H9 (cell line): ENCODE measurements around the gene HLF. TPM values are rescaled to one million over a fixed set of nuclear protein-coding genes. Genes with fewer than 3 reads are reported as not detected.

Source experiments
- DNase-seq: peaks from one replicate; pipeline ENCODE4 v3.0.0-alpha.2; 2017
- H2AFZ ChIP-seq: one replicate; pipeline ENCODE4 v1.6.1; 2013; ENCODE audit warnings: mild to moderate bottlenecking, low read length, control low read depth, moderate library complexity
- H2AK5ac ChIP-seq: 2 replicates; pipeline ENCODE4 v1.6.1; 2013; ENCODE audit warnings: low read length, control low read depth, mixed read lengths; ENCODE audit not compliant: insufficient read length
- H2BK120ac ChIP-seq: one replicate; pipeline ENCODE4 v1.6.1; 2013; ENCODE audit warnings: low read depth, mild to moderate bottlenecking, low read length, control low read depth, inconsistent platforms; ENCODE audit not compliant: poor library complexity, severe bottlenecking
- H2BK12ac ChIP-seq: 2 replicates; pipeline ENCODE4 v1.6.1; 2013; ENCODE audit warnings: low read length, control low read depth, mixed read lengths, low read depth; ENCODE audit not compliant: insufficient read length
- H2BK15ac ChIP-seq: 2 replicates; pipeline ENCODE4 v1.6.1; 2013; ENCODE audit warnings: low read depth, low read length, control low read depth
- H2BK20ac ChIP-seq: one replicate; pipeline ENCODE4 v1.6.1; 2013; ENCODE audit warnings: low read depth, mild to moderate bottlenecking, low read length, control low read depth, inconsistent platforms; ENCODE audit not compliant: poor library complexity, severe bottlenecking
- H2BK5ac ChIP-seq: 2 replicates; pipeline ENCODE4 v1.6.1; 2013; ENCODE audit warnings: low read length, control low read depth, mixed read lengths; ENCODE audit not compliant: insufficient read length
- H3K14ac ChIP-seq: 2 replicates; pipeline ENCODE4 v1.6.1; 2013; ENCODE audit warnings: low read length, control low read depth; ENCODE audit not compliant: insufficient read depth
- H3K18ac ChIP-seq: 2 replicates; pipeline ENCODE4 v1.6.1; 2013; ENCODE audit warnings: low read depth, mild to moderate bottlenecking, mixed read lengths, low read length, control low read depth; ENCODE audit not compliant: insufficient read length
- H3K23ac ChIP-seq: 2 replicates; pipeline ENCODE4 v1.6.1; 2013; ENCODE audit warnings: low read length, control low read depth, mixed read lengths, low read depth; ENCODE audit not compliant: insufficient read length
- H3K23me2 ChIP-seq: 2 replicates; pipeline ENCODE4 v1.6.1; 2013; ENCODE audit warnings: low read depth, mild to moderate bottlenecking, mixed read lengths, low read length, control low read depth; ENCODE audit not compliant: insufficient read length, poor library complexity, severe bottlenecking
- H3K27ac ChIP-seq: 2 replicates; pipeline ENCODE4 v1.5.1; 2013; ENCODE audit warnings: low read length, control low read depth, mixed read lengths, low read depth; ENCODE audit not compliant: insufficient read length
- H3K27me3 ChIP-seq: 2 replicates; pipeline ENCODE4 v1.6.1; 2013; ENCODE audit warnings: low read length, control low read depth, inconsistent platforms; ENCODE audit not compliant: insufficient read depth
- H3K4ac ChIP-seq: 2 replicates; pipeline ENCODE4 v1.6.1; 2013; ENCODE audit warnings: low read depth, mild to moderate bottlenecking, control low read depth, inconsistent platforms, low read length, moderate library complexity
- H3K4me1 ChIP-seq: 2 replicates; pipeline ENCODE4 v1.6.1; 2013; ENCODE audit warnings: low read length, control low read depth, inconsistent platforms; ENCODE audit not compliant: insufficient read depth
- H3K4me2 ChIP-seq: 2 replicates; pipeline ENCODE4 v1.6.1; 2013; ENCODE audit warnings: low read length, control low read depth, mixed read lengths; ENCODE audit not compliant: insufficient read length, insufficient read depth
- H3K56ac ChIP-seq: 2 replicates; pipeline ENCODE4 v1.6.1; 2013; ENCODE audit warnings: low read depth, mild to moderate bottlenecking, mixed read lengths, low read length, control low read depth; ENCODE audit not compliant: insufficient read length
- H3K79me1 ChIP-seq: 2 replicates; pipeline ENCODE4 v1.6.1; 2013; ENCODE audit warnings: low read depth, mild to moderate bottlenecking, moderate library complexity, low read length, control low read depth, inconsistent platforms; ENCODE audit not compliant: insufficient read depth, poor library complexity, severe bottlenecking
- H3K79me2 ChIP-seq: 2 replicates; pipeline ENCODE4 v1.6.1; 2013; ENCODE audit warnings: low read length, control low read depth, inconsistent platforms; ENCODE audit not compliant: insufficient read depth
- H3K9ac ChIP-seq: 2 replicates; pipeline ENCODE4 v1.6.1; 2013; ENCODE audit warnings: low read length, control low read depth, mixed read lengths; ENCODE audit not compliant: insufficient read length; ENCODE audit errors: extremely low read depth
- H3K9me3 ChIP-seq: one replicate; pipeline ENCODE4 v1.6.1; 2013; ENCODE audit warnings: low read depth, low read length, inconsistent platforms; ENCODE audit not compliant: control insufficient read depth
- H3T11ph ChIP-seq: one replicate; pipeline ENCODE4 v1.6.1; 2013; ENCODE audit warnings: mild to moderate bottlenecking, low read length, control low read depth, inconsistent platforms
- H4K20me1 ChIP-seq: one replicate; pipeline ENCODE4 v1.6.1; 2013; ENCODE audit not compliant: control insufficient read depth, insufficient read length, insufficient read depth
- H4K5ac ChIP-seq: 2 replicates; pipeline ENCODE4 v1.6.1; 2013; ENCODE audit warnings: low read depth, mild to moderate bottlenecking, mixed read lengths, low read length, control low read depth; ENCODE audit not compliant: insufficient read length
- H4K8ac ChIP-seq: replicated peaks from 2 replicates; pipeline ENCODE4 v1.6.1; 2013; ENCODE audit warnings: low read length, control low read depth, mixed read lengths, low read depth; ENCODE audit not compliant: insufficient read length
- H4K91ac ChIP-seq: 2 replicates; pipeline ENCODE4 v1.6.1; 2013; ENCODE audit warnings: low read depth, mild to moderate bottlenecking, moderate library complexity, mixed read lengths, low read length, control low read depth; ENCODE audit not compliant: insufficient read length
- H3K27ac Mint-ChIP-seq, 3 experiments: 2 replicates in 2 of 3; 3 replicates in 1 of 3; pipeline ENCODE4 v1.8.0; 2020 to 2021; ENCODE audit warnings: mixed read lengths in 3 of 3, mild to moderate bottlenecking in 1 of 3, moderate library complexity in 1 of 3
- H3K27me3 Mint-ChIP-seq: 2 replicates; pipeline ENCODE4 v1.8.0; 2021; ENCODE audit warnings: low read depth, mild to moderate bottlenecking, moderate library complexity, mixed read lengths
- H3K36me3 Mint-ChIP-seq, 3 experiments: 2 replicates in 2 of 3; 3 replicates in 1 of 3; pipeline ENCODE4 v1.8.0; 2020 to 2021; ENCODE audit warnings: low read depth in 3 of 3, mixed read lengths in 3 of 3; ENCODE audit not compliant: insufficient read depth in 1 of 3
- H3K4me1 Mint-ChIP-seq, 2 experiments: 2 replicates each; pipeline ENCODE4 v1.8.0; 2020; ENCODE audit warnings: mixed read lengths in 2 of 2
- H3K4me3 Mint-ChIP-seq, 2 experiments: 2 replicates in 1 of 2; 3 replicates in 1 of 2; pipeline ENCODE4 v1.8.0; 2020 to 2021; ENCODE audit warnings: mild to moderate bottlenecking in 2 of 2, mixed read lengths in 2 of 2, moderate library complexity in 1 of 2
- H3K9me3 Mint-ChIP-seq, 2 experiments: 2 replicates in 1 of 2; 3 replicates in 1 of 2; pipeline ENCODE4 v1.8.0; 2020; ENCODE audit warnings: mild to moderate bottlenecking in 2 of 2, mixed read lengths in 2 of 2, moderate library complexity in 1 of 2
- WGBS: extraction: QIAGEN DNeasy Blood & Tissue Kit; methylation state at CpG from one replicate; pipeline ENCODE4 v1.1.7; 2013; ENCODE audit warnings: missing lambda C conversion rate, low lambda C conversion rate, mixed read lengths; ENCODE audit not compliant: insufficient read length; ENCODE audit errors: extremely low coverage; 5-methylcytosine and 5-hydroxymethylcytosine counted together
- total RNA-seq: library from RNA; stranded (reverse); gene quantifications from 2 replicates; pipeline ENCODE4 v1.2.1, GENCODE V29; 2021
- TF ChIP-seq, protein P1 (sequence below): fragments of 200-600 bp; sonication (generic); conservative IDR thresholded peaks from 3 replicates; pipeline ENCODE4 v1.8.0; 2021; ENCODE audit warnings: antibody characterized with exemption, mild to moderate bottlenecking

Gene HLF
- total RNA-seq, 1 experiment from 2014 or later = 0.17 TPM

DNA sequence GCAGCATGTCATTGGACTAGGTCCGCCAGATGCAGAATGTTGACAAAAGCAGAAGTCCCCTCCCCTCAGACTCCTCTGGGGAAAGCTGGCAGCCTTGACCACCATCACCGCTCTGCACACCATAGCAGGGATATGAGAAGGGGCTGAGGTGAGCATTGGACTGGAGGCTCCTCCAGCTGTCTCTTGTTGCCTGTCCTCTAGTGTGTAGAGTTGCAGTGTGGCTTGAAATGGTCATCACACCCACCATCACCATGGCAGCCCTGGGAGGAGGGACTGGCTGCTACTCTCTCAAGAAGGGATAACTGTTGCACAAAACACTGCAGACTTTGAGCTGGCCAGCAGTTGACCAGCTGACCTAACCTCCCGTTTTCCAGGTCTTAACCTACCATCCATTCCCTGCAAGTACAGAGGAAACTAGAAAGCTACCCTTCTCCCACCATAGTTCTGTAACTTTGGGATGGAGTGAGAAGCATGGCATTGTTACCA, 38.3 kb downstream of the HLF start:
- H3K9me3 Mint-ChIP-seq = no peaks in the 10 kb centered on the region
- H3K9ac ChIP-seq = no peak overlapping the region
- H3K18ac ChIP-seq = no peak overlapping the region
- no peak overlapping the region for H3K14ac ChIP-seq
- H3K27me3 ChIP-seq = no peaks in the 10 kb centered on the region
- no peaks in the 10 kb centered on the region for H3K4me1 ChIP-seq
- H2BK120ac ChIP-seq = no peak overlapping the region
- H3T11ph ChIP-seq = no peak overlapping the region
- no peak for DNase-seq
- no peak overlapping the region for H4K5ac ChIP-seq
- H2AK5ac ChIP-seq = no peak overlapping the region
- no peak overlapping the region for H4K8ac ChIP-seq
- no peak overlapping the region for H3K56ac ChIP-seq
- no CpG with 5 or more reads among the region's 3 CpGs for WGBS
- no peak overlapping the region for H2BK5ac ChIP-seq
- no peak overlapping the region for H3K4ac ChIP-seq
- H3K79me2 ChIP-seq = no peaks in the 10 kb centered on the region
- H2BK12ac ChIP-seq = no peak overlapping the region
- no peak overlapping the region for H2AFZ ChIP-seq
- no peaks in the 10 kb centered on the region for H3K79me1 ChIP-seq
- H4K20me1 ChIP-seq = no peaks in the 10 kb centered on the region
- H3K27me3 Mint-ChIP-seq = no peaks in the 10 kb centered on the region; the same call in 1 of the 2 replicates
- no peaks in the 10 kb centered on the region for H3K36me3 Mint-ChIP-seq
- H3K27ac ChIP-seq = no peak overlapping the region
- H3K4me3 Mint-ChIP-seq = no peak overlapping the region
- H4K91ac ChIP-seq = no peak overlapping the region
- no peaks in the 10 kb centered on the region for H3K23me2 ChIP-seq
- no peak overlapping the region for H3K27ac Mint-ChIP-seq
- TF ChIP-seq, protein P1, sequence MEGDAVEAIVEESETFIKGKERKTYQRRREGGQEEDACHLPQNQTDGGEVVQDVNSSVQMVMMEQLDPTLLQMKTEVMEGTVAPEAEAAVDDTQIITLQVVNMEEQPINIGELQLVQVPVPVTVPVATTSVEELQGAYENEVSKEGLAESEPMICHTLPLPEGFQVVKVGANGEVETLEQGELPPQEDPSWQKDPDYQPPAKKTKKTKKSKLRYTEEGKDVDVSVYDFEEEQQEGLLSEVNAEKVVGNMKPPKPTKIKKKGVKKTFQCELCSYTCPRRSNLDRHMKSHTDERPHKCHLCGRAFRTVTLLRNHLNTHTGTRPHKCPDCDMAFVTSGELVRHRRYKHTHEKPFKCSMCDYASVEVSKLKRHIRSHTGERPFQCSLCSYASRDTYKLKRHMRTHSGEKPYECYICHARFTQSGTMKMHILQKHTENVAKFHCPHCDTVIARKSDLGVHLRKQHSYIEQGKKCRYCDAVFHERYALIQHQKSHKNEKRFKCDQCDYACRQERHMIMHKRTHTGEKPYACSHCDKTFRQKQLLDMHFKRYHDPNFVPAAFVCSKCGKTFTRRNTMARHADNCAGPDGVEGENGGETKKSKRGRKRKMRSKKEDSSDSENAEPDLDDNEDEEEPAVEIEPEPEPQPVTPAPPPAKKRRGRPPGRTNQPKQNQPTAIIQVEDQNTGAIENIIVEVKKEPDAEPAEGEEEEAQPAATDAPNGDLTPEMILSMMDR = no peak
- no peak overlapping the region for H3K23ac ChIP-seq
- H2BK15ac ChIP-seq = no peak overlapping the region
- no peak overlapping the region for H3K4me2 ChIP-seq
- H3K9me3 ChIP-seq = no peaks in the 10 kb centered on the region
- no peak overlapping the region for H2BK20ac ChIP-seq
- peaks cover 20 to 24% of the 10 kb centered on the region in 2 experiments for H3K4me1 Mint-ChIP-seq
